HG03354 (cell line): ENCODE data around the gene MYBPH.

Source experiments
- ATAC-seq: cut with Tn5 transposase; IDR thresholded peaks from one replicate; pipeline ENCODE4 v1.9.1; 2021; ENCODE audit warnings: mild to moderate bottlenecking; ENCODE audit not compliant: unreplicated experiment, poor library complexity, severe bottlenecking

Gene MYBPH

GRCh38 chr1:203168991-203169390 is 6.6 kb downstream of the MYBPH start:
- ATAC-seq = no peak

GRCh38 chr1:203168256-203168786 is 7.3 kb downstream of the MYBPH start:
- ATAC-seq = no peak

DNA sequence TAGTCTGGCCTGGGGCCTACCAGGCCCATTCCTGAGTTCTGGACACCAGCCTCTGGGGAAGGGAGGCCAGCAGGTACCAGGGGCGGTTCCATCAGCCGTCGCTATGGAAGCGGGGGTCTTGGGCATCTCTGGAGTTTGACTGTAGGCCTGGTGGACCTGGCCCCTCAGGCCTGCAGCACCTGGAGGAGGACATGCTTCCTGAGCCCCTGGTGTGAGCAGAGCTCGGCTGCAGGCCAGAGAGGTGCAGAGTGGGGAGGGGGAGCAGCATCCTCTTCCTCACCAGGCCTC is 7.8 kb downstream of the MYBPH start:
- ATAC-seq = no peak

GRCh38 chr1:203167026-203167912 is 8.4 kb downstream of the MYBPH start:
- no peak for ATAC-seq

DNA sequence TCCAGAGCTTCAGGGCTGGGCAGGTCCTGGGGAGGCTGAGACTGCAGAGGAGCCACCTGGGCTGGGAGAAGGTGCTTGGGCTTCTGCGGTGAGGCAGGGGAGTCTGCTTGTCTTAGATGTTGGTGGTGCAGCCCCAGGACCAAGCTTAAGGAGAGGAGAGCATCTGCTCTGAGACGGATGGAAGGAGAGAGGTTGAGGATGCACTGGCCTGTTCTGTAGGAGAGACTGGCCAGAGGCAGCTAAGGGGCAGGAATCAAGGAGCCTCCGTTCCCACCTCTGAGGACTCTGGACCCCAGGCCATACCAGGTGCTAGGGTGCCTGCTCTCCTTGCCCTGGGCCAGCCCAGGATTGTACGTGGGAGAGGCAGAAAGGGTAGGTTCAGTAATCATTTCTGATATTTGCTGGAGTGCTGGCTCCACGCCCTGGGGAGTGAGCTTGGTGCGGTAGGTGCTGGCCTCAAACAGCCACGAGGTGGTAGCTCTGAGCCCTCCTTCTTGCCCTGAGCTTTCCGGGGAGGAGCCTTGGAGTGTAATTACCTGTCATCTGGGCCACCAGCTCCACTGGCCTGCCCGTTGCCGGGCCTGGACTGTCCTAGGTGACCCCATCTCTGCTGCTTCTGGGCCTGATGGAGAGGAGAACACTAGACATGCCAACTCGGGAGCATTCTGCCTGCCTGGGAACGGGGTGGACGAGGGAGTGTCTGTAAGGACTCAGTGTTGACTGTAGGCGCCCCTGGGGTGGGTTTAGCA is 9.3 kb downstream of the MYBPH start:
- no peak for ATAC-seq

DNA sequence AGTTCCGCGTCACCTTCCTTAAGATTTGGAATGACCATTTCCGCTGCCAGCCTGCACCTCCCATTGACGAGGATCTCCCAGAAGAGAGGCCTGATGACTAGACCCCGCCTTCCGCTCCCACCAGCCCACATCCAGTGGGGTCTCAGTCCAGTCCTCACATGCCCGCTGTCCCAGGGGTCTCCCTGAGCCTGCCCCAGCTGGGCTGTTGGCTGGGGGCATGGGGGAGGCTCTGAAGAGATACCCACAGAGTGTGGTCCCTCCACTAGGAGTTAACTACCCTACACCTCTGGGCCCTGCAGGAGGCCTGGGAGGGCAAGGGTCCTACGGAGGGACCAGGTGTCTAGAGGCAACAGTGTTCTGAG is 9.8 kb downstream of the MYBPH start:
- ATAC-seq = no peak

DNA sequence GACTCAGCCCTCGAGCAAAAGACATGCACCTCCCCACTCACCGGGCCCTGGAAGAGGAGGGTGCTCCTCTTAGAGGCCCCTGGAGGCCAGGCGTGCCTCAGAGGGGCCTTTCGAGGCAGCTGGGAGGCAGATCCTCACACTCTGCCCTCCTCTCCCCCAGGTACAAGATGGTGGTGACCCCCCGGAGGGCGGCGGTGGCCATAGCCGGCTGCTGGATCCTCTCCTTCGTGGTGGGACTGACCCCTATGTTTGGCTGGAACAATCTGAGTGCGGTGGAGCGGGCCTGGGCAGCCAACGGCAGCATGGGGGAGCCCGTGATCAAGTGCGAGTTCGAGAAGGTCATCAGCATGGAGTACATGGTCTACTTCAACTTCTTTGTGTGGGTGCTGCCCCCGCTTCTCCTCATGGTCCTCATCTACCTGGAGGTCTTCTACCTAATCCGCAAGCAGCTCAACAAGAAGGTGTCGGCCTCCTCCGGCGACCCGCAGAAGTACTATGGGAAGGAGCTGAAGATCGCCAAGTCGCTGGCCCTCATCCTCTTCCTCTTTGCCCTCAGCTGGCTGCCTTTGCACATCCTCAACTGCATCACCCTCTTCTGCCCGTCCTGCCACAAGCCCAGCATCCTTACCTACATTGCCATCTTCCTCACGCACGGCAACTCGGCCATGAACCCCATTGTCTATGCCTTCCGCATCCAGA is 10.4 kb downstream of the MYBPH start:
- no peak for ATAC-seq

- ATAC-seq = no peak
These were observed 11.6 kb downstream of the MYBPH start for GRCh38 chr1:203163891-203164635.

DNA sequence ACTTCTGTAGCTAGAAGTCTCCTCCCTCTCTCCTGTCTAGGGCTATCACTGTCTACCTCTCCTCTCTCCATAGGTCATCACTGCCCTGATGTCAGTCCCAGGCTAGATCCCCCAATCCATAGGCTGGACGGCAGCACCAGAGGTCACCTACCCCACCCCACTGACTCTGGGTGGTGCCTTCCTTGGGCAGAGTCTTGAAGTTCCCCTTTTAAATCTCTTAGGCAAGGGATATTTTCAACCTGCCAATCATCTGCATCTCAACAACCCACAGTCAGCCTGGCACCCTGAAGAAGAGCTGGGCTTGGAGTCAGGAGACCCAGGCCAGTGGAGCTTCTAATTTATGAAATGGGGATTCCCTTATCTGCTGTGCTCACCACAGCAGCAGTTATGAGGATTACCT is 13.2 kb downstream of the MYBPH start:
- ATAC-seq = no peak

DNA sequence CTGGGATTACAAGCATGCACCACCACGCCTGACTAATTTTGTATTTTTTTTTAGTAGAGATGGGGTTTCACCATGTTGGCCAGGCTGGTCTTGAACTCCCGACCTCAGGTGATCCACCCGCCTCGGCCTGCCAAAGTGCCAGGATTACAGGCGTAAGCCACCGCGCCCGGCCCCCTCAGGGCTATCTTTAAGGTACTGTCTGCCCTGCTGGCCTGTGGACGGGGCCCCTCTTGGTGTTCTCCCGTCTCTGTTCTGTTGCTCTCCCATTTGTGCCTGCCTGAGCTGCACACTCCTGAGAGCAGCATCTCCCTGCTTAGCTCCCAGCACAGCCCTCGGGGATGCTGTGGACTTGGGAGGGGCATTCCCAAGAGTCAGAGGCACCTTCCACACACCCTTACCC is 13.9 kb downstream of the MYBPH start:
- ATAC-seq = no peak

- ATAC-seq = no peak
These were observed 14.5 kb downstream of the MYBPH start for GRCh38 chr1:203161175-203161574.

DNA sequence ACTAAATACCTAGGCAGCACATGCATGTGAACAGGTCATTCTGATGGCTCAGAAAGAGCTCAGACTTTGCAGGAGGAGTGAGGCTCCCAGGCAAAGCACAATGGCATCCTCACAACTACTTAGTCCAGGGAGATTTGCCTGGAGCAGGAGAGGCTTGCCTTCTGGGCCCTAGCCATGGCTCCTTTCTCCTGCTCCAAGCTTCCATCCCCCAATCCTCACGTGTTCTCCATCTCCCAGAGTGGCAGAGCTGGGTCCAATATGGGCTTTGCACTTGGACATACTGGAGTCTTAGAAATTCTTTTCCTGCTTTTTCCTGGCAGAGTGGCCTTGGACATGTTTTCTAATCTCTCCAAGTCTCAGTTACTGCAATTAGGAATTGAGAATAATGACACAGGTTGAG is 15.8 kb downstream of the MYBPH start:
- ATAC-seq = no peak

DNA sequence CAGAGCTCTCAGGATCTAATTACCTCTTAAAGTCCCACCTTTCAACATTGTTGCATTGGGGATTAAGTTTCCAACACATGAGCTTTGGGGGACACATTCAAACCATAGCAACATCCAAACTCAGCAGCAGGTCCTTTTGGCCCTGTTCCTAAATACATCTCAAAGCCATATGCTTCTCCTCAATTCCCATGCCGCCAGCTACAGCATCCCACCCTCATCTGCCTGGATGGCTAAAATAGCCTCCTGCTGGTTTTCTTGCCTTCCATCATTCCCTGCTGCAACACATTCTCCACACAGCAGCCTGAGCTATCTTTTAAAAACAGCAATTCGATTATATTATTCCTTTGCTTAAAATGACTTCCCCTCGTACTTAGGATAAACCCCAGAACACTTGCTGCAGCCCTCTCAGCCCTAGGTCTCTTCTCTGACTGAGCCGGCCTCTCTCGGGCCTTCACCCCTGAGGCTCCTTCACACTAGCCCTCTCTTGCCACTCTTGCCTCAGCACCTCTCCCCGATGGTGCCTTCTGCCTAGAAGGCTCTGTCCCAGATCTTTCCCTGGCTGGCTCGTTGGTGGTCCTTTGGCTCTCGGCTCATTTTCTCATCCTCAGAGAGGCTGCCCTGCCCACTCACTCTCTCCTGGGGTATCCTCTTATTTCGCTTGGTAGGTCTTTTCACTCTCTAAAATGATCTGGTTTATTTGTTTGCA is 16.5 kb downstream of the MYBPH start:
- no peak for ATAC-seq

- no peak for ATAC-seq
These were observed 17.2 kb downstream of the MYBPH start for GRCh38 chr1:203158423-203158822.

- no peak for ATAC-seq
These were observed 19.3 kb downstream of the MYBPH start for GRCh38 chr1:203156280-203156679.

- ATAC-seq = no peak
These were observed 21.4 kb downstream of the MYBPH start for GRCh38 chr1:203153989-203154821.

- ATAC-seq = no peak
These were observed 22.3 kb downstream of the MYBPH start for GRCh38 chr1:203153051-203153988.
